ENCODE results near the gene CCL26. TPM values are rescaled to one million over a fixed set of nuclear protein-coding genes. Genes with fewer than 3 reads are reported as not detected.

The CCL26 gene
- total RNA-seq, 6 experiments from 2014 or later: 2.9 to 6.3 (median 4.4) TPM

DNA sequence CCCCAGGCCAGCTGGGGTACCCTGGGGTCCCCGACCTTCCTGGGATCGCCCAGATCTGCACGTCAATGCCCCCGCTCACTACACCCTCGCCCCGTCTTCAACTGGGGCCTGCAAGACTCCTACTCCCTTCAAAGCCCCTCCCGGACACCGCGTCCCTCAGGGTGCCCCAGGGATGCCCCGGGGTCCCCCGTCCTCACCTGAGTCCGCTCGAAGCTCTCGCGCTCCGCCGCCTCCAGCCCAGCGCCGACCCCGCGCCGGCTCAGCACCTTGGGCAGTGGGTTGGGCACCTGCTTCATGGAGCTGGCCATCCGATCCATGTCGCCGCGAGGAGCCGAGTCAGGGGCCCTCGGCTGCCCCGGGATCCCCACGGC lies 33.4 kb downstream of the CCL26 start, which contains the start of gene HIP1:
Gene HIP1 (minus strand): TSS at position 338 of the 371 bp plus-strand sequence. CDS start 21 bp downstream, at position 317.
- H3K4me3 Mint-ChIP-seq: peak within 1 kb of the TSS; percentile 99
- H3K4me1 Mint-ChIP-seq (ENCODE audit: low read depth): peaks cover 41% of the 10 kb centered on the region
- no peaks in the 10 kb centered on the region for H3K36me3 Mint-ChIP-seq (ENCODE audit: low read depth)
- TF ChIP-seq, protein P1, sequence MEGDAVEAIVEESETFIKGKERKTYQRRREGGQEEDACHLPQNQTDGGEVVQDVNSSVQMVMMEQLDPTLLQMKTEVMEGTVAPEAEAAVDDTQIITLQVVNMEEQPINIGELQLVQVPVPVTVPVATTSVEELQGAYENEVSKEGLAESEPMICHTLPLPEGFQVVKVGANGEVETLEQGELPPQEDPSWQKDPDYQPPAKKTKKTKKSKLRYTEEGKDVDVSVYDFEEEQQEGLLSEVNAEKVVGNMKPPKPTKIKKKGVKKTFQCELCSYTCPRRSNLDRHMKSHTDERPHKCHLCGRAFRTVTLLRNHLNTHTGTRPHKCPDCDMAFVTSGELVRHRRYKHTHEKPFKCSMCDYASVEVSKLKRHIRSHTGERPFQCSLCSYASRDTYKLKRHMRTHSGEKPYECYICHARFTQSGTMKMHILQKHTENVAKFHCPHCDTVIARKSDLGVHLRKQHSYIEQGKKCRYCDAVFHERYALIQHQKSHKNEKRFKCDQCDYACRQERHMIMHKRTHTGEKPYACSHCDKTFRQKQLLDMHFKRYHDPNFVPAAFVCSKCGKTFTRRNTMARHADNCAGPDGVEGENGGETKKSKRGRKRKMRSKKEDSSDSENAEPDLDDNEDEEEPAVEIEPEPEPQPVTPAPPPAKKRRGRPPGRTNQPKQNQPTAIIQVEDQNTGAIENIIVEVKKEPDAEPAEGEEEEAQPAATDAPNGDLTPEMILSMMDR (IDR thresholded peaks at IDR 0.05): no peak
- peaks cover 2% of the 10 kb centered on the region for H3K27me3 Mint-ChIP-seq (ENCODE audit: insufficient read depth)
- no peaks in the 10 kb centered on the region for H3K9me3 Mint-ChIP-seq
- no peak for DNase-seq
- H3K27ac Mint-ChIP-seq: peak within 1 kb of the TSS; percentile 95

DNA sequence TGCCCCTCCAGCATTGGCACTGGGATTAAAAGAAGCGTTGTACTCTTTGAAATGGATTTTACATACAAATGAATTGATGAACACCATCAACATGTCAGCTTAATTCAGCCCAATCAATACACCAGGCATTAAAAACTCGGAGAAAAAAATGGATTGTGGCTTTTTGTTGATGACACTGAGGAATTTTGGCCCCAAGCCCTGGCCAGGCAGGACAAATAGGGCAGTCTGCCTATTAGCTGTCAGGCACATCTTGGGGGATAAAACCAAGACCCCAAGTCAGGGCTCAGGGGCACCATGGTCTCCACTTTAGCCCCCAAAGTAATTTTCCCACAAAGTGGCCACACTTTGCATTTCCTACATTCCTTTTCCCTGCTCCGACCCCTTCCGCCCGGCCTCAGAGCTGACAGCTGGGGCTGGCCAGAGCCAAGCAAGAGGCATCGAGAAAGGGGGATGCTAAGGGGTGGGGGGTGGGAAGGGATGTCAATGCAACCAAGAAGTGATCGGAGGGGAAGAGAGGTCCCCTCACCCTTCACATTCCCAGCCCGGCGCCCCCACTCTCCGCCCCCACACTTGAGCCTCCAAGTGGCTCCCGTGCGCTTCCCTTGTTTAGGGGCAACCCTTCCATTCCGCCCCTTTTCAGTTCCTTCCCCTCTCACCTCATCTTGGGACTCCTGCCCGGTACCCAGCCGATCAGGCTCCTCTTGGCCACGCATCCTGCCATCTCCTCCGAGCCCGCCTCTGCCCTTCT lies 34.0 kb downstream of the CCL26 start:
- no peaks in the 10 kb centered on the region for H3K9me3 Mint-ChIP-seq

DNA sequence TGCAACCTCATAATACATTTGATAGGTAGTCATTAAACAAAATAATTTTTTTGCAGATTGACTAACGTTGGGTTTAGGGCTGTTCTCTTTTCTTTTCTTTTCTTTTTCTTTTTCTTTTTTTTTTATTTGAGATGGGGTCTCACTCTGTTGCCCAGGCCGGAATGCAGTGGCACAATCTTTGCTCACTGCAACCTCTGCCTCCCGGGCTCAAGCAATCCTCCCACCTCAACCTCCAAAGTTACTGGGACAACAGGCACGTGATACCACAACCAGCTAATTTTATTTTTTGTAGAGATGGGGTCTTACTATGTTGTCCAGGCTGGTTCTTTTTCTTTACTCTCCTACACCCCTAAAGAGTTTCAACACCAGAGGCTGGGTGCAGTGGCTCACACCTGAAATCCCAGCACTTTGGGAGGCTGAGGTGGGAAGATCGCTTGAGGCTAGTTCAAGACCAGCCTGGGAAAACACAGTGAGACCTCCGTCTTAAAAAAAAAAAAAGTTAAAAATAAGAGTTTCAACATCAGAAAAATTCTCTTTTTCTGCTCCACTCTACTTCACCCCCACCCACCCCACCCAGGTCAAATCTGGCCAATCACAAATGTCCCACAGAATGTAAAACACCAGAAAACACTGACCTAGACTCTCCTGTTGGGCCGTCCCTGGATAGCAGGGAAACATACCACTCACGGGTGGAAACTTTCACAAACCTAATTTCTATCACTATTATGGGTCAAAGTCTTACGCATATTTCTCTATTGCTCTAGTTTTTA lies 36.2 kb downstream of the CCL26 start:
- no peak overlapping the region for H3K27ac Mint-ChIP-seq
- H3K27me3 Mint-ChIP-seq (ENCODE audit: insufficient read depth): peaks cover 3% of the 10 kb centered on the region; the same call in 1 of the 2 replicates
- H3K36me3 Mint-ChIP-seq (ENCODE audit: low read depth): peaks cover 7% of the 10 kb centered on the region
- TF ChIP-seq, protein P1 (IDR thresholded peaks at IDR 0.05): no peak
- H3K4me3 Mint-ChIP-seq: no peak overlapping the region
- no peaks in the 10 kb centered on the region for H3K9me3 Mint-ChIP-seq
- peaks cover 55% of the 10 kb centered on the region for H3K4me1 Mint-ChIP-seq (ENCODE audit: low read depth)
- no peak for DNase-seq

More for the DNA sequence above, 34.0 kb downstream of the CCL26 start:
- Mint-ChIP-seq H3K4me3 (peak overlapping the region; percentile 93), H3K36me3 (ENCODE audit: low read depth) (no peaks in the 10 kb centered on the region), H3K4me1 (ENCODE audit: low read depth) (peaks cover 41% of the 10 kb centered on the region), H3K27ac (peak overlapping the region; percentile 74), H3K27me3 (ENCODE audit: insufficient read depth) (peaks cover 3% of the 10 kb centered on the region; the same call in 1 of the 2 replicates)
- TF ChIP-seq, protein P1 (IDR thresholded peaks at IDR 0.05): no peak
- peak; percentile 11 for DNase-seq

DNA sequence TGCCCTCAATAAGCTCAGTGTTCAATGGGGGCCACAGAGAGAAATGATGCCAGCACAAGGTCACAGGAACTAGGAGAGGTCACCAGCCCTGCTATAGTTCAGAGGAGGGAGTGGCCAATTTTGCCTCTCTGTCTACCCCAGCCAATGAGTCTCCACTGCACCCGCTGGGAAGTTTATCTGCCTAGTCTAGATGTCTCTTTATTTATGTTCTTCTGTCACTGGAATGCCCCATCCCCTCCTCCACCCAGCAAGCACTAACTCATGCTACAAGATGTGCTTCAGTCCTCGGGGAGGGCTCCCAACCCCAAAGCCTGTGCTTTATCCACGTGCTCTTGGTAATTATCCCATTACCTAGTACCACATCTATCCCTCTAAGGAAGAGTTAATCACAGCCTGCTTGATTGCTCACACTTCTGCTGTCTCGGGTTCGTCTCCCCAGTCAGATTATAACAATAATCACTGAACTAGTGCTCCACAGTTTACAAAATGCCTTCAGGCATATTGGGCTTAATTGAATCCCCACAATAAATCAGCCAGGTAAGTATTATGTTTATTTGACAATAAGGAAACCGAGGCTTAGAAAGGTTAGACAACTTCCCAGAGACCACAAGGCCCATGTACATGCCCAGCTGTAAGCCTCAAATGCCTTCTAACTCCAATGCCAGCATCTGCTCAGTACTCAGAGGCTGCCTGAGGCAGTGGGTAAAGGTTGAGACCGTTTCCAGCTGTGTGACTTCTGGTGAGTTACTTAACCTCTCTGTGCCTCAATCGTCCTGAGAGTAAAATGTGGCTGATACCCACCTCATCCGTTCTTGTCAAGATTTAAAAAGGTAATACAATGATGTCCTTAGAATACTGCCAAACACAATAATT lies 37.2 kb downstream of the CCL26 start:
- peaks cover 3% of the 10 kb centered on the region; the same call in 1 of the 2 replicates for H3K27me3 Mint-ChIP-seq (ENCODE audit: insufficient read depth)
- no peaks in the 10 kb centered on the region for H3K9me3 Mint-ChIP-seq
- peaks cover 11% of the 10 kb centered on the region for H3K36me3 Mint-ChIP-seq (ENCODE audit: low read depth)
- H3K4me3 Mint-ChIP-seq: peak overlapping the region; percentile 64
- H3K4me1 Mint-ChIP-seq (ENCODE audit: low read depth): peaks cover 53% of the 10 kb centered on the region
- DNase-seq: peak; percentile 49
- TF ChIP-seq, protein P1 (IDR thresholded peaks at IDR 0.05): no peak
- peak overlapping the region; percentile 80 for H3K27ac Mint-ChIP-seq
